NCI-H345 (cell line): ENCODE data around the gene GUCY2C.

ENCODE experiments used
- DNase-seq: peaks from one replicate; lab custom pipeline; 2025; lab: John Stamatoyannopoulos, UW

The GUCY2C gene

DNA sequence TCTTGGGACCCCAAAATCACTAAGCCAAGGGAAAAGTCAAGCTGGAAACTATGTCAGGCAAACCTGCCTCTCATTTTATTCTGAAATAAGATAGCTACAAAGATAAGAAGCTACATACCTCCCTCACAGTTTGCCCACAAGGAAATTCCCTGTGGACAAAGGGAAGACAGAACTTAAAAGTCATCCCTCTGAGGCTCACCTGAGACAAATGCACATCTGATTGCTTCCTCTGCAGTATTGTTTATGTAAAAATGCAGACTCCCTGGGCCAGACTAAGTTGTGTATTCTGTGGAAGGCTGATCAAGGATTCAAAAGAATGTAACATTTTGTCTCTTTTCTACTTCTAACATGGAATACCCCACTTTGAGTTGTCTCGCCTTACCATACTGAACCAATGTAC is 126.2 kb downstream of the GUCY2C start:
- no peak for DNase-seq

DNA sequence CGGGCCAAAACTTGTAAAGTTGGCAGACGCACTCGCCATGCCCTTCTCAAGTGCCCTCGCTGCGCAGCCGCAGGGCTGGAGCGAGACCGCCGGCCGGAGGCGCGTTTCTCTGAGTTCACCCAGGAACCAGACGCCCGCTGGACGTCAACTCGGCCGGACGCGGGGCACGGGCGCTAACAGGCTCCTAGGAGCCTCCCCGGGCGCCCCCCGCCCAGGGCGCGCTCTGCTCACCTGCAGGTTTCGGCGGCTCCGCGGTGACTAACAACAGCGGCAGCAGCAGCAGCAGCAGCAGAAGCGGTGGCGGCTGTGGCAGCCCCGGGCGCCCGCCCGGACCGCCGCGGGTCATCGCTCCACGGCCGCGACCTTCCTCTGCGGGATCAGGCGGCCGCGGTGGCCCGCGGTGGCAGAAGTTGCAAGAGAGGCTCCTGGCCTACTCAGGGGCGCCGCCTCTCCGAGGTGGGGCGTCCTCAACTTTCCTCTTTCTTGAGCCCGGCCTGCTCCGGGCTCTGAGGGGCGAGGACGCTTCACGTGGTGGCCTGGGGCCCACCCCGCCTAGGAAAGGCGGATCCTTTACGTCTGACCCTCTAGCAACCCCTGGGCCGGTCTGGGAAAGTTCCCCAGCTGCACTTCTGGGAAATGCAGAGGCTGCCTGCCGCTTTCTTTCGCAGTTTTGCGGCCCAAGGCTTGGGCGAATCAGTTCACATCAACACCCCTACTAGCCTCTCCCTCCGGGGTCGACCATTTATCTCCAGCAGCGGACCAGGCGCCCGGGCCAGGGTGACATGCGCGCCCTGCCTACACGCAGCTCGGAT is 128.8 kb downstream of the GUCY2C start, which contains the start of gene PLBD1:
PLBD1 (minus strand) TSS at position 533 of the 812 bp plus-strand sequence; CDS start at position 346, 187 bp downstream.
- no peak for DNase-seq

DNA sequence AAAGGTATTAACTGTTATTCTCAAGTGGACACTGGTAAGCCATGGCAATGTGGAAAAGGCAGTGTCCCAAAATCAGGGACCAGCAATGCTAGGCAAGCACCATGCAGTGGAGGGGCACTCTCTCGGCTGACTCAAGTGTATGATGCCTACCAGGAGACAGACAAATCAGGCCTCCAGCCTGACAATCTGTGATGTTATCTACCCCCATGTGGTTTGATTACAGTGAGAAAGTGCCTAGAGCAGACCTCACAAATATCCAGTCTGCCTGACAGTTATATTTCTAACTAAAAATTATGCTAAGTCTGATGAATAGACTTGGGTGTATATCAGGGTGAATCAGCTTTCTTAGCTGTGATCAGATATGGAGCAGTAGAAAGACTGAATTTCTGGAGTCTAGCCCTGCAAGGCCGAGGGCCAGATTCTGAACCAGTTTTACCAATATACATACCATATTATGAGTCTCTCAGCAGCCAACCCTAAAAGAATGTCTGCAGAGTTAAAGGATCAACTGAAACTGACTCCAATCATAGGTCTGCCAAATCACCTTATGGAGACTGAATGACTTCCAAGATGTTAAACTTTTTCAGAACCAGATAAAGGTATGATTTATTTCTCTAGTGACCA is 132.0 kb downstream of the GUCY2C start:
- no peak for DNase-seq

DNA sequence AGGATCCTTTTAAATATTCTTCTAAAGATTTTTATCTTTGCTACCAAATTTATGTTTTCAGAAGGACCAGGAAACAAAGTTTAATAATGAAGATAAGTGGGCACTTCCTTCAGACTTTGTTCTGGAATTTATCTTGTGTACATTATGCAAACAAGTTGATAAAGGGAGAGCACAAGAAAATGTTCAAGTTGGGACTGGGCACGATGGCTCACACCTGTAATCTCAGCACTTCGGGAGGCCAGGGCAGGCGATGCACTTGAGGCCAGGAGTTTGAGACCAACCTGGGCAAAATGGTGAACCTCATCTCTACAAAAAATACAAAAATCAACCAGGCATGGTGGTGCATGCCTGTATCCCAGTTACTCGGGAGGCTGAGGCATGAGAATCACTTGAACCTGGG is 133.4 kb downstream of the GUCY2C start:
- DNase-seq = no peak
